Stimulated activated CD4-positive, alpha-beta T cell treated with anti-CD3 and anti-CD28 coated beads, Interleukin-15, amount 100 ng/mL, for 24 hours (primary cell): ENCODE results near the gene TP53INP2.
"Not testable (repeated sequence)": the region's sequence is repeated elsewhere in the genome, so short reads cannot be mapped to it uniquely, and the experiment has no call there.

ENCODE experiments used
- DNase-seq: peaks from one replicate; pipeline ENCODE4 v3.0.0-alpha.2; 2020

TP53INP2 gene, protein sequence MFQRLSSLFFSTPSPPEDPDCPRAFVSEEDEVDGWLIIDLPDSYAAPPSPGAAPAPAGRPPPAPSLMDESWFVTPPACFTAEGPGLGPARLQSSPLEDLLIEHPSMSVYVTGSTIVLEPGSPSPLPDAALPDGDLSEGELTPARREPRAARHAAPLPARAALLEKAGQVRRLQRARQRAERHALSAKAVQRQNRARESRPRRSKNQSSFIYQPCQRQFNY

DNA sequence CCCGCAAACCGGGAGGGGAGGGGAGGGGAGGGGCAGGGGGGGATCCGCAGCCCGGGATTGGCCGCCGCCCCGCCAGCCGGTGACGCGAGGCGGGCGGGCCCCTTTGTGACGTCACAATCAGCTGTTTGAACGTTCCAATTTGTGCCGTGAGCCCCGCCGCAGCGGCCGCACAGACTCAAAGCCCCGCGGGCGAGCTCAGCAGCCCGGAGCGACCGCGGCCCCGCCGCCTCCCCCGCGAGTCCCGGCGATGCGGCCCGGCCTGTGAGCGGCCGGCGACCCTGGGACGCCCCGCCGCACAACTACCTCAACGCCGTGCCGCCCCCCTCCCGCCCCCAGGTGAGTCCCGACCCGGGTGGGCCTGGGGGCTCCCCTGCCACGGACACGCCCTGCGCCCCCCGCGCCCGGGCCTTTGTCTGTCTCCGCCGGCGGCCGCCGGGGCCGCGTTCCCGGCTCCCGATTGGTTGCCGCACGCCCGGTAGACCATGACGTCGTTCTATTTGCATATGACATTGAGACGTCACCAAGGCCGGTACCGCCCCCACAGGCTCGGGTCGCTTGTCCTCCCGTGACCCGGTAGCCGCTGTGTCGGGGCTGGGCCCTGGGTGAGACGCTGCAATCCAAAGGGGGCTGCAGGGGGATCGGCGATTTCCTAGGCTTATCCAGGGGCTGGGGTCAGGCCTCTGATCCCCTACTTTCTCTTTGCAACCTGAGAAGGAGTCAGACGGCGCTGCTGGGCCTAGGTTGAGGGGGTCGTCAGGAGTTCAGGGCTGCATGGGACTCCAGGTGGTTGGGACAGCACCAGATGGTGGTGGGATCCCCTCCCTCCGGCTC lies at the start of gene TP53INP2:
TSS of gene TP53INP2 (plus strand) at position 168 of the 831 bp plus-strand sequence. CDS start 4,396 bp downstream, outside the sequence.
- peak; percentile 87 for DNase-seq

DNA sequence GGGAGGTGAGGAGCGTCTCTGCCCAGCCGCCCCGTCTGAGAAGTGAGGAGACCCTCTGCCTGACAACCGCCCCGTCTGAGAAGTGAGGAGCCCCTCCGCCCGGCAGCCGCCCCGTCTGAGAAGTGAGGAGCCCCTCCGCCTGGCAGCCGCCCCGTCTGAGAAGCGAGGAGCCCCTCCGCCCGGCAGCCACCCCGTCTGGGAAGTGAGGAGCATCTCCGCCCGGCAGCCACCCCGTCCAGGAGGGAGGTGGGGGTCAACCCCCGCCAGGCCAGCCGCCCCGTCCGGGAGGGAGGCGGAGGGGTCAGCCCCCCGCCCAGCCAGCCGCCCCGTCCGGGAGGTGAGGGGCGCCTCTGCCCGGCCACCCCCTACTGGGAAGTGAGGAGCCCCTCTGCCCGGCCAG lies 45.5 kb upstream of the TP53INP2 start:
- DNase-seq, result not testable (repeated sequence)

DNA sequence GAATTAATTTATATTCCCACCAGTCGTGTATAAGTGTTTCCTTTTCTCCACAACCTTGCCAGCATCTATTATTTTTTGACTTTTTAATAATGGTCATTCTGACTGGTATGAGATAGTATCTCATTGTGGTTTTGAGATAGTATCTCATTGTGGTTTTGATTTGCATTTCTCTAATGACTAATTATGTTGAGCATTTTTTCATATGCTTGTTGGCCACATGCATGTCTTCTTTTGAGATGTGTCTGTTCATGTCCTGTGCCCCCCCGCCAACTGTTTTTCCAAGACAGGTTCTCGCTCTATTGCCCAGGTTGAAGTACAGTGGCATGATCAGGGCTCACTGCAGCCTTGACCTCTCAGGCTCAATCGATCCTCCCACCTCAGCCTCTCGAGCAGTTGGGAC lies 42.3 kb upstream of the TP53INP2 start:
- DNase-seq, result peak; percentile 20

DNA sequence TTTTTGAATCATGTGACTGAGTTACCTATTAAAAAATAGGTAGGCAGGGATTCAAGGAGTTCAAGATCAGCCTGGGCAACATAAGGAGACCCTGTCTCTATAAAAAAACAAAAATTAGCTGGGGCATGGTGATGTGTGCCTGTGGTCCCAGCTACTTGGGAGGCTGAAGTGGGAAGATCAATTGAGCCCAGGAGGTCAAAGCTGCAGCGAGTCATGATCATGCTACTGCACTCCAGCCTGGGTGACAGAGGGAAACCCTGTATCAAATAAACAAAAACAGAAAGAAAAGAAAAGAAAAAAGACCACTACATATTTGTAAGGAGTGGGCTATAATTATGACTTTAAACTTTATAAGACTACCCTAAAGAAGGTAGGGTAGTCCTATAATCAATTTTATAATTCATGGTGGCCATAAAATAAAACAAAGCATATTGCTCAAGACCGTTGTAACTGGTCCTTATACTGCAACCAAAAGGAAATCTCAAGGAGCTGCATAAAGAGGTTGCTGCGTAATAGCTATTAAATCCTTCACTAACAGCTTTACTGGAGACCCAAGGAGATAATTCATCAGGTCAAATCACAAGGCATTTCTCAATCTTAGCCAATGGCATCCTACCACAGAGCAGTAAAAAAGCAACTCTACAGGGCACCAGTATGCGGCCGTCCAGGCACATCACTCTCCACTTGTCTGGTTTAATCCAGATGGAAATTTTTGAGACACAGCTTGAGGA lies 40.8 kb upstream of the TP53INP2 start:
- no peak for DNase-seq

DNA sequence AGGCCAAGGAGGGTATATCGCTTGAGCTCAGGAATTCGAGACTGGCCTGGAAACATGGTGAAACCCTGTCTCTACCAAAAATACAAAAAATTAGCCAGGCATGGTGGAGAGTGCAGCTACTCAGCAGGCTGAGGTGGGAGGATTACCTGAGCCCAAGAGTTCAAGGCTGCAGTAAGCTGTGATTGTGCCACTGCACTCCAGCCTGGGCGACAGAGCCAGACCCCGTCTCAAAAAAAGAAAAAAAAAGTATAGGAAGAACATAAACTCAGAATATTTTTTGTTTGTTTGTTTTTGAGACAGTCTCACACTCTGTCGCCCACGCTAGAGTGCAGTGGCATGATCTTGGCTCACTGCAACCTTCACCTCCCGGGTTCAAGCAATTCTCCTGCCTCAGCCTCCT lies 39.4 kb upstream of the TP53INP2 start:
- DNase-seq, result not testable (repeated sequence)

DNA sequence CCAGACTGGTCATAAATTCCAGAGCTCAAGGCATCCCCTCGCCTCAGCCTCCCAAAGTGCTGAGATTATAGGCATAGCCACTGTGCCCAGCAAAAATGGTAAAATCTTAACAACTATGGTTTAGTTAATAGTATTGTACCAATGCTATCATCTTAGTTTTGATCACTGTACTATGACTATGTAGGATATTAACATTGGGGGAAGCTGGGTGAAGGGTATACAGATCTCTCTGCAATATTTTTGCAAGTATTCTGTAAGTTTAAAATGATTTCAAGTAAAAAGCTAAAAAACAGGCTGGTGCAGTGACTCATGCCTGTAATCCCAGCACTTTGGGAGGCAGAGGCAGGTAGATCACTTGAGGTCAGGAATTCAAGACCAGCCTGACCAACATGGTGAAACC lies 35.0 kb upstream of the TP53INP2 start:
- DNase-seq, result no peak

DNA sequence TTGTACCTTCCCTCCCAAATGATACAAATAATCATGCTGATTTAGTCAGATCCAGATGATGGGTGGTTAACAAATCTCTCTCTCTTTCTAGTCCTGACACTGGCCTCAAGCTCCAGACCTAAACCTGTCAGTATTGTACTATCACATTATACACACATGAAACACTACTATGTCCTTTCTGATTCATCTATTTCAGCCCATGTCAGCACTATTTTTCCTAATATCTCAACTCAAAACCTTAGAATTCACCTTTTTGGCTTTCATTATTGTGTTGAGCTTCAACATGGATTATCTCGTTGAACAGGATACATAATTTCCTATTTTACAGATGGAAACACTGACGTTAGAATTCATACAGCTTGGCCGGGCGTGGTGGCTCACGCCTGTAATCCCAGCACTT lies 30.7 kb upstream of the TP53INP2 start:
- no peak for DNase-seq

DNA sequence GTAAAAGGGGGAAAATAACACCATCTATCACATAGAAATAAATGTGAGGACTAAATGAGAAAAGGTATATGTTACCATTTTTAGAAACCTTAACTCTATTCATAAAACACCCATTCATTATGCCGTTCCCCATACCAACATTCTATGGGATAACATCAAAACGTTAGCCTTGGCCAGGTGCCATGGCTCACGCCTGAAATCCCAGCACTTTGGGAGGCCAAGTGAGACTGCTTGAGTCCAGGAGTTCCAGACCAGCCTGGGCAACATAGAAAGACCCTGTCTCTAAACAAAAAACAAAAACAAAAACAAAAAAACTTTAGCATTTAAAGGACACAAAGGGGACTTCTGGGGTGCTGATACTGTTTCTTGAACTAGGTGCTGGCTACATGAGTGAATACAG lies 28.6 kb upstream of the TP53INP2 start:
- no peak for DNase-seq

DNA sequence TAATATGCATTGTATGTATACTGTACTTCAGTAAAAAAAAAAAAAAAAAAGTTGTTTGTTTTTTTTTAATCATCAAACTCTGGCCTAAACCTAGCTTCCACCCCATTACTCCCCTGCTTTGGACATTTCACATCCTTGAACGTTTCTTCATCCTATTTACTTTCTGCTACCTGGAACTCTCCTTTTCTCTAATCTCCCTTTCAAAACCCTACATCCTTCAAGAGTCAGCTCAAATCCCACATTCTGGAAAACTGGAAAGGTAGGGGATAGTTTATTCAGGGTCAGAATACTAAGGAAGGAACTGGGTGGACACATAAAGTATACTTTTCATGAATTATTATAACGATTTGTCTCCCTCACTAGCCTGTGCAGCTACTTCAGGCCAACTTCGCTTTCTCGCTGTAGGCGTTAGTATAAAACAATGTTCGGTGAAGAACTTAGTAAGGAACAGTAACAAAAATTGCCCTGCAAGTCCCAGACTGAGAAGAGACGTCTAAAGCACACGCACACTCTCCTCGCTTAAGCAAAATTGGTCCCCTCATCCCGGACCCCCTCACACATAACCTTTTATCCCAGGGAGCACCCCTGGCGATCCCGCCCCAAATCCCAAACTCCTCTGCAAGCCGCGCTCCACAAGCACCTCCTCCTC lies 28.0 kb upstream of the TP53INP2 start:
- DNase-seq, result no peak

DNA sequence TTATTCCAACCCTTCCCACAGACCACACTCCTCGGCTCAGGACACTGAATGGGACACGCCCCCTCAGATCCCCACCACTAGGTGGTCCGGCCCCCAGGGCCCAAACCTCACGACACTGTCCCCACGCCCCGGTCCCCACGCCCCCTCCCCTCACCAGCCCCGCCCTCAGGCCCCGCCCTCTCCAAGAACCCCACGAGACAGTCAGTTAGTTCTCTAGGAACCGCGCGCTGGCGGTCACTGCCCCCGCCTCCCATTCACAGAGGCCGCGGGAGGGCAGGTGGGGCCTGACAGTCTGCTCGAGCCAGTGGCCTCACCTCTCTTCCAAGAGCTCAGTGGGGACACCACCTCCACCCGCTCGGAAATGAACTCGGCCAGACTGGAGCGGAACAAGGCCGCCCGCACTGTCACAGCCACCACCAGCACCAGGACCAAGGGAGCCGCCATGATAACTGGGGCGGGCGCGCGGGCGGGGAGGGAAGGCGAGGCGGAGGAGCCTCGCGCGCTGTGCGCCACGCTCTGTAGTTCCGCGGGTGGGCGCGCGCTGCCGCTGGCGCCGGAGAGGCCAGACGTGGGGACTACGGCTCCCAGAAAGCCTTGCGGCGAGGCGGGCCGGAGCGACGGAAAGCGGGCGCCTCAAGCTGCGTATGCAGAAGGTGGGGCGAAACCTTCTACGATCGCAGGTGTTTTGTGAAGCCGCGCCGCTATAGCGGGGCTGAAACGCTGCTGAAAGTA lies 27.3 kb upstream of the TP53INP2 start, which contains the start of gene PIGU:
TSS of gene PIGU (minus strand) at position 451 of the 732 bp plus-strand sequence. CDS start at position 444, 7 bp downstream.
- peak; percentile 97 for DNase-seq

DNA sequence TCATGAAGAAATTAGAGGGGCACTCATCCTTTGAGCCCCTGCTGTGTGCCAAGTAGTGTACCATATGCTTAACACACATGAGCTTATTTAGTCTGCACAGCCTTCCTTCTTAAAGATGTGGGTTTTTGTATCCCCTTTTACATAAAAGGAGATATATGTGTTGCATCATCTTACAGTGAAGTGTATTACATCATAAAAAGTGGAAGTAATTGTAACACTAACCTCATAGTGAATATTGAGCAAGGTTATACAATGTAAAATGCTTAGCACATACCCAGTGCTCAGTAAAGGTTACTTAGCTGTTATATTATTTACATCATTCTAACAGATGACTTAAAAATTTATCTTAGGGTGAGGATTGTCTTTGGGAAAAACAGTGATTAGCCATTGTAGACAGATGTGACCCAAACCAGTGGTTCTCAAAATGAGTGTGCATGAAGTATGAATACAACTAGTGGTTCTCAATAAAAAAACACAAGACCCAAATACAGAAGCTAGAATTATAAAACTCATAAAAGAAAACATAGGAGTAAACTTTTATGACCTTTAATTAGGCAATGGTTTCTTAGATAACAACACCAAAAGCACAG lies 23.5 kb upstream of the TP53INP2 start:
- no peak for DNase-seq

DNA sequence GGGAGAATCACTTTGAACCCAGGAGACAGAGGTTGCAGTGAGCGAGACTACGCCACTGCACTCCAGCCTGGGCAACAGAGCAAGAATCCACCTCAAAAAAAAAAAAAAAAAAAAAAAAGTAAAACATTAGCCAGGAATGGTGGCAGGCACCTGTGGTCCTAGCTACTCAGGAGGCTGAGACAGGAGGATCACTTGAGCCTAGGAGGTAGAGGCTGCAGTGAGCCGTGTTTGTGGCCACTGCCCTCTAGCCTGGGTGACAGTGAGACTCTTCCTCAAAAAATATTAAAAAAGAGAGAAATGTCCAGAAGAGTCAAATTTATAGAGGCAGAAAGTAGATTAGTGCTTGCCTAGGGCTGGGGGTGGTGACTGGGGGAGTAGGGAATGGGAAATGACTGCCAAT lies 20.5 kb upstream of the TP53INP2 start:
- no peak for DNase-seq

DNA sequence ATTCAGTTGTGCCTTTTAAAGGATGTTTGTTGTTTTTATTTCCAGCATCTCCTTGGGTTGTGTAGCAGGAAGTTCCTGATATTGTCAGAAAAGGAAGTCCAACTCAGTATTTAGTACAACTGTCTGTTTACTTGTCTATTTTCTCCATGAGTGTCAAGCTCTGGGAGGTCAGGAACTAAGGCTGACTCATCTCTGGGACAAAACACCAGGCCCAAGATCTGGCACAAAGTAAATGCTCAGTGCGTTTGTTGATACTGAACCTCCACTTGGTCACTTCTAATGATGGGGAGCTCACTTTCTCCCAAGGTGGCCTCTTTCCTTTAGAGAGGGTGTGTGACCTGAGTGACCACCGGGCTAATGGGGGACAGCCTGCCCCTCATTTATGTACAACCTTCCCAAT lies 14.7 kb upstream of the TP53INP2 start:
- no peak for DNase-seq

DNA sequence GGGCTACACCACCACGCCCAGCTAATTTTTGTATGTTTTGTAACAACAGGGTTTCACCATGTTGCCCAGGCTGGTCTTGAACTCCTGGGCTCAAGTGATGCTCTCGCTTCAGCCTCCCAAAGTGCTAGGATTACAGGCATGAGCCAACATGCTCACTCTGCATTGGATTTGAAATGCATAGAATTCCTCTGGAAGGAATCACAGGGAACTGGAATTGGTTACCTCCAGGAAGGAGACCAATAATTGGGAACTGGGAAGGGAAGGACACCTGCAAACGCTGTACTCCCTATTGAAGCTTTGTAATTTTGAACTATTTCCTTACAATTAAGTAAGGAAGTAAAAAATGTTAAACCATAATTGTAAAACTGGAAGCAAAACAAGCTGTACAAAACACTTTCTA lies 12.3 kb upstream of the TP53INP2 start:
- no peak for DNase-seq

DNA sequence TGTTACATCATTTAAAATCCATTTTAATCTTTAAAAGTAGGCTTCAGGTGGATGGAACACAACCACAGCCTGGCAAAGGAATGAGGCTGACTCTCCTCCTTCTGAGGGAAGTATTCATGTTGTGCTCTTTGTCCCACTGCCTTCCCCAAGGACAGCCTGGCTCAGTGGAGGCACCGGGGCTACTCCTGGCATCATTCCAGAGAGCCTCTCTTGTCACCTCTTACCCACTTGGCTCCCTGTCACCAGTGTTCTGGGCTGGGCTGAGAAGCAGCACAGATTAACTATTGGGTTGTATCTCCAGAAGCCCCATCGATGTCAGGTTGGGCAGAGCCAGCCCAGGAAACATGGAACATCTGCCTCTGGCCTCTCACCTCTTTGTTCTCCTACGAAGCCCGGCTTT lies 10.7 kb upstream of the TP53INP2 start:
- DNase-seq, result no peak

DNA sequence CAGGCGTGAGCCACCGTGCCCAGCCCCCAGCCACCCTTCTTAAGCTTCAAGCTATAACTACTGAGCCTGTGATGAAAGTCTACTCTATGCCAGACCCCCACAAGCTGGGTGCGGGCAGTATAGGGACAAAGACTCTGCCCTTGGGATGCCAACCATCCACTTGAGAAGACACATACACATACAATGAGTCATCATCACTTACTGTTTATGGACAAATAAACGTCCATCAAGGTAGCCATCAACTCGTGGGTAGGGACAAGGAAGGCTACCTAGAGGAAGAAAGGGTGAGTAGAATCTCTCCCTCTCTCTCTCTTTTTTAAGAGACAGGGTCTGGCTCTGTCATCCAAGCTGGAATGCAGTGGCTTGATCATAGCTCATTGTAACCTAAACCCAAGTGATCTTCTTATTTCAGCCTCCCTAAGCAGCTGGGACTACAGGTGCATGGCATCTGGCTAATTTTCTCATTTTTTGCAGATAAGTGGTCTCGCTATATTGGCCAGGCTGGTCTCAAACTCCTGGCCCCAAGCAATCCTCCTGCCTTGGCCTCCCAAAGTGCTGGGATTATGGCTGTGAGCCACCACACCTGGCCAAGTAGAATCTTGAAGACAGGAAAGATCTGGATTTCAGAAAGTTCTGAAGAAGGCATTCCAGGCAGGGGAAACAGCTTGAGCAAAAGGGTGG lies 2.6 kb upstream of the TP53INP2 start:
- no peak for DNase-seq

DNA sequence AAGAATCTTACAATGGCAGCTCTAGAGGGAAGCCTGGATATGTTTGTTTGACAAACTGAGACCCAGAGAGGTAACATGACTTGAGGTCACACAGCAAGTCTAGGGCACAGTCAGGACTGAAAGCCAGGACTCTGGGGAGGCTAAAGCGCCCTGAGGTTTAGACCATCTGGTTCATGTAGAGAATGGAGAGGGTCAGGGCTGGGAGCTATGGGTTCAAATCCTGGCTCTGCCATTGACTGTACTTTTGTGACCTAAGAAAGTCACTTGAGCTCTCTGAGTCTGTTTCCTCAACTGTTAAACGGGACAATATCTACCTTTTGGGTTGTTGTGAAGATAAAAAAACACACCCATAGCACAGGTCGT lies 1.1 kb upstream of the TP53INP2 start:
- DNase-seq, result no peak

DNA sequence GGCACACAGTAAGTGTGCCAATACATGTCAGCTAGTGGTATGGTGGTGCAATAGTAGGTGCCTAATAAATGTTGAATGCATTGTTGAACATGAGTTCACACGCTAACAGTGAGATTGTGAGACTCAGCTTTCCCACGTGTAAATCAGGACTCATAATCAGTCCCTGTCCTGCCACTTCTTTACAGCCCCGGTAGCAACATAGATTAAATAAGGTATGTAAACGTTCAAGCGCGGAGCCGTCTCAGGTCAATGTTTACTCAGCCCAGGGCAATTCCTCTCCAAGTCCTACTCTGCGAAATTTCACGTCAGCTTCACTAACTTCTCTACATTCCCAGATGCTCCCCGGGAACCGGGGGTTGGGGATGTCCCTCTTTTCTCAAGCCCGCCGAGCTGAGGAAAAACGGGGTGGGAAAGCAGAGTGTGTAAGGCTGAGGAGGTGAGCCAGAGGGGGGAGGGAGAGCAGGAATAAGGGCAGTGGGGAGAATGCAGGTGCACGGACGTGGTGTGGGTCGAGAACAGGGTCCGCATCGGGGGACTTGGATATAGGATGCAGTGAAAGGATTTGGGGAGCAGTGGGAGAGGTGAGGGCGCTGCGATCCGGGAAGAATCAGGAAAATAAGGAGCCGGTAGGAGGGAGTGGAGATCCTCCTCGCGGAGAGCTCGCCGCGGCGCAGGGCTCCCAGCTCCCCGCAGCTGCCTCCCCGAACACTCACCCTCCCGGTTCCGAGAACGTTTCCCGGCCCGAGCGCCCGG lies 544 bp upstream of the TP53INP2 start:
- peak; percentile 25 for DNase-seq

DNA sequence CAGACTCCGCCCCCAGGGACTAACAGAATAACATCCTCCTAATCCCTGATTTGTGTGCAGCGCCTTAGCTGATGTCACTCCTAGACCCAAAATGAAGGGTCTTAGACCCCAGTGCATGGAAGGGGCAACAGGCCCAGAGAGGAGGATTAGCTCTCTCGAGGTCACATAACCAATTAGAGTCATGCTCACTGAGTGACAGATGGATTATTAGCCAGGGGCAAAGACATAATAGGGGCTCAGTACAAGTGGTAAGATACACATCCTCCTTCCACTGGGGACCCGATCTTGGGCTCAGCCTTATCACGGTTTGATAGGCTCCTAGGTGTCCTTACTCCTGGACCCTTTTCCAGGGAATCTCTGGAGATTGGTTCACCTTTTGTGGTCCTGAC lies 858 bp downstream of the TP53INP2 start:
- DNase-seq, result no peak

DNA sequence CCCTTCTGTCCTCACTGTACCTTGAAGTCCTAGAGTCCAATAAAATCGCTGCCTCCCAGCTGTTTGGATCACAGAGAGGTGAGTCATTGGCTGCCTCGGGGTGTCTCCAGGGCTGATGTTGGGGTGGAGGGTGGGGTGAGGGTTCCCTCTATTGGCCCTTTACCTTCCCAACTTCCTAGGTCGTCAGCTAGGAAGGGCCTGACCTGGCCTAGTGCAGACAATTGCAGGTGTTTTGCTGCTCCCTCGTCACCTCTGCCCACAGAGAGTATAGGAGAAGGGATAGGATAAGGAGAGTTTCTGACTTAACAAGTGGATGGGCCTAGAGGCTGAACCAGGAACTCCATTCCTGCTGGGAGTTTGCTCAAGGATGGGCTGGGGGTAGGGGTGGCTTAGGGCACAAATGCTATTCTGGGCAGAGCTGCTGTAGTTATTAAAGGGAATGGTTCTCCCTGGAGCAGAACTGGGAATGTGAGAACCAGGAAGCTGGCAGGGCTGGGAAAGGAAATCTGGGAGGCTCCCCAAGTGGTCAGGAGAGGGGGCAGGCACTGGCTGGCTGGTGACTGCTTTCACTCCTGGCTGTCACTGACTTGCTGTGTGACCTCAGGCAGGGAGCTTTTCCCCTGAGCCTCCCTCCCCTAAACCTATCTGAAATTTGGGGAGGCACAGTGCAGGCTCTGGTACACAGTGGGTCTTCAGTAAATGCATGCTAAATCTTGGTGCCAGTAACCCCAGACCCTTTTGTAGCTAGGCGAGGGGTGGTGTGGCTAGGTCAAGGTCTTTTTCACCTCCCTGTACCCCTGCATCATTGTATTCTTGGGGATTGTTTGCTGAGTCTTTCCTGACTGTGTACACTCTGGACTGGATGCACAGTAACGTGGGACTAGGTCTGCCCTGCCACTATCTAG lies 1.5 kb downstream of the TP53INP2 start:
- peak; percentile 22 for DNase-seq
